GM19463 (cell line): Measurements from ENCODE around the gene EIF2S1.
A peak's percentile ranks its signal among the peaks of the same experiment; 100 is the strongest.
"Not testable (repeated sequence)": the region's sequence is repeated elsewhere in the genome, so short reads cannot be mapped to it uniquely, and the experiment has no call there.

Experiments used
- ATAC-seq: cut with Tn5 transposase; IDR thresholded peaks from one replicate; pipeline ENCODE4 v1.9.1; 2021; ENCODE audit warnings: mild to moderate bottlenecking, moderate library complexity; ENCODE audit not compliant: unreplicated experiment

Gene EIF2S1

GRCh38 chr14:67371247-67372148 lies 11.4 kb downstream of the EIF2S1 start:
- ATAC-seq: no peak

- peak; percentile 12 for ATAC-seq
These were observed 12.7 kb downstream of the EIF2S1 start for GRCh38 chr14:67372833-67373232.

GRCh38 chr14:67373347-67373746 lies 13.2 kb downstream of the EIF2S1 start:
- peak; percentile 78 for ATAC-seq

DNA sequence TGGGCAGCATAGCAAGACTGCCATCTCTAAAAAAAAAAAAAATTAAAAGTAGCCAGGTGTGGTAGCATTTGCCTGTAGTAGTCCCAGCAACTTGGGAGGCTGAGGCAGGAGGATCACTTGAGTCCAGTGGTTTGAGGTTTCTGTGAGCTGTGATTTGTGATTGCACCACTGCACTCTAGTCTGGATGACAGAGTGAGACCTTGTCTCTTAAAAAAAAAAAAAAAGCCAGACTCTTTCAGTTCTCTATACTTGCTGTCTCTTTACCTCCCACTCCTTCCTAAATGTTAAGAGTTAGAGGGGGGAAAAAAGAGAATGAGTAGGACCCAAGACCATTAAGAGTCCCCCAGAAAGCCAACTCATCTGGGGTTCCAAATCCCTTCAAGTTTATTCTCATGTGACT lies 17.8 kb downstream of the EIF2S1 start:
- no peak for ATAC-seq

DNA sequence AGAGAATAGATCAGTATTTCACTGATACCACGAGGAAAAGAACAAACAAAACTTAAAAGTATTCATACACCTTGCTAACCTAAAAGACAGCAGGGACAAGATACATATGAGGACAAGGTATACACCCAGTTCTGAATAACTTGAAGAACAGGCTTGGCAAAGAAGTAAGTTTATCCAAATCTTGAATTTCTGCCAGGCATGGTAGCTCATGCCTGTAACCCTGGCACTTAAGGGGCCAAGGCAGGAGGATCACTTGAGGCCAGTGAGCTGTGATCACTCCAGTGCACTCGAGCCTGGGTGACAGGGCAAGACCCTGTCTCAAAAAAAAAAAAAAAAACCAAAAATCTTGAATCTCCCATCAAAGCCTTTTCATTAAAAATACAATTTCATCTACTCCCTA lies 25.0 kb downstream of the EIF2S1 start:
- no peak for ATAC-seq

- no peak for ATAC-seq
These were observed 25.5 kb downstream of the EIF2S1 start for GRCh38 chr14:67385618-67386017.

GRCh38 chr14:67387195-67387594 lies 27.1 kb downstream of the EIF2S1 start:
- ATAC-seq: no peak

GRCh38 chr14:67389275-67389674 lies 29.1 kb downstream of the EIF2S1 start:
- ATAC-seq: no peak

- no peak for ATAC-seq
These were observed 29.8 kb downstream of the EIF2S1 start for GRCh38 chr14:67389811-67390534.

GRCh38 chr14:67391268-67391667 lies 31.1 kb downstream of the EIF2S1 start:
- no peak for ATAC-seq

- no peak for ATAC-seq
These were observed 32.0 kb downstream of the EIF2S1 start for GRCh38 chr14:67392123-67392522.

DNA sequence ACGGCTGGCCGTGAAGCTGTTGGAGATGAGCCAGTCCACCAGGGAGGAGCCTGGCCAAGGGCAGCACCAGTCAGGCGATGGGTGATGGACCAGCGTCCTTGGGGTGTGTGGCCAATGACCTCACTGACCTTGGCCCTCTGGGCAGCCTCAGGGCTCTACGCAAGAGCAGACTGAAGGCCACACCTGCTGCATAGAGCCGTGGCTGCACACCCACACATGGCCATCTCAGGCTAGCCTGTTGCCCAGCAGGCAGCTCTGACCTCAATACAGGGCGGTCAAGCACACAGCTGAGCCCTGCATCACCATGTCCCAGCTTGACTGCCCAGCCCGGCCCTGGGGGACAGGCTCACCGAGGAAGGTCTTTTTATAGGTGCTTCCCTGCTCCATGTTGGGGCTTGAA lies 32.7 kb downstream of the EIF2S1 start:
- ATAC-seq: no peak

- no peak for ATAC-seq
These were observed 33.6 kb downstream of the EIF2S1 start for GRCh38 chr14:67393689-67394088.

- ATAC-seq: no peak
These were observed 35.2 kb downstream of the EIF2S1 start for GRCh38 chr14:67395086-67395875.

- no peak for ATAC-seq
These were observed 35.7 kb downstream of the EIF2S1 start for GRCh38 chr14:67395876-67396189.

GRCh38 chr14:67396381-67396970 lies 36.3 kb downstream of the EIF2S1 start:
- no peak for ATAC-seq

DNA sequence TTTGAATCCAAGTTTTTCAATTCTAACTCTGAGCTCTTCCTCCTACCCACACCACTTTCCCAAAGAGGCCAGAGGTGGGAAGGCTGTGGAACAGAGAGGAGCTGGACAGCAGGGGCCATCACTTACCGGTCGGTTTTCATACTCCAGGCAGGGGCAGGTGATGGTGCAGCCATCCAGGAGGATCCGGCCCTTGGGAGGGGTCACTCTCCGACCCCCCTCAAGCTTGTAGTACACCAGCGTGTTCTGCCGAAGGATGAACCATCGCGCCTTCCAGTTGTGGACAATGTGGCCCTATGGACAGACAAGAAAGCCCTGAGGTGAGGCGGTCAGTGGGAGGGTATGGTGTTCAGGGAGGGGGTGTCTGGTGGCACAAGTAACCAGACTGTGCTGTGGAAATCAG lies 37.4 kb downstream of the EIF2S1 start:
- no peak for ATAC-seq

- ATAC-seq: no peak
These were observed 40.3 kb downstream of the EIF2S1 start for GRCh38 chr14:67400434-67400833.

GRCh38 chr14:67405771-67406170 lies 45.6 kb downstream of the EIF2S1 start:
- ATAC-seq: no peak

GRCh38 chr14:67408122-67408801 lies 48.1 kb downstream of the EIF2S1 start:
- not testable (repeated sequence) for ATAC-seq

DNA sequence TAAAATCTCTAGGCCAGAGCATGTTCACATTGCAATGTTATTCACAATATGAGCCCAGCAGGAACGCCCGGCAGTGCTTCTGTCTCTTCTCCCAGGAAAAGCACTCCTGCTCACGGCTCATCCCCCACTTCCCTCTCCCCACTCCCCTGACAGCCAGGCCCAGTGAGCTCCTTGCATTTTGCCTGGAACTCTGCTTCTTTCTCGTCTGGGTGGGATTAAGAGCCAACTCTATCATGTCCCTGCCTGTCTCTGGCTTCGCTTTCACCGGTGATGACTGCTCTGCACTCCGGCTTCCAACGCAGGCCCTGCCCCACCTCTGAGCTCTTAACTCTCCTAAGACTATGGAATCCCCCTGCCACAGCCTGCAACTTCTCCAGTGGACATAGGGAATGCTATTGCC lies 49.3 kb downstream of the EIF2S1 start:
- no peak for ATAC-seq
